Left ventricle myocardium inferior (tissue), 1 donor: ENCODE measurements around the gene HOXC13. TPM values are rescaled to one million over a fixed set of nuclear protein-coding genes. Genes with fewer than 3 reads are reported as not detected.

ENCODE experiments used
- DNase-seq: peaks from one replicate; pipeline ENCODE4 v3.0.0-alpha.2; 2020
- H3K27ac ChIP-seq: fragments of 200-600 bp; replicated peaks from 2 replicates; pipeline ENCODE4 v1.8.0; 2021
- H3K27me3 ChIP-seq: fragments of 200-600 bp; 2 replicates; pipeline ENCODE4 v1.8.0; 2021; ENCODE audit warnings: low read depth
- H3K36me3 ChIP-seq: fragments of 200-600 bp; 2 replicates; pipeline ENCODE4 v1.8.0; 2021
- H3K4me1 ChIP-seq: fragments of 200-600 bp; 2 replicates; pipeline ENCODE4 v1.8.0; 2021
- H3K4me3 ChIP-seq: fragments of 200-600 bp; 2 replicates; pipeline ENCODE4 v1.8.0; 2021; ENCODE audit warnings: mild to moderate bottlenecking, moderate library complexity
- H3K9me3 ChIP-seq: fragments of 200-600 bp; replicated peaks from 2 replicates; pipeline ENCODE4 v1.8.0; 2021
- CTCF ChIP-seq: fragments of 200-600 bp; IDR thresholded peaks from 2 replicates; pipeline ENCODE4 v1.8.0; 2021; ENCODE audit warnings: antibody characterized with exemption, mild to moderate bottlenecking, borderline replicate concordance
- intact Hi-C: fragments of 100-400 bp; cut with micrococcal nuclease; formaldehyde crosslinking; loops from one replicate; pipeline ENCODE4 v1.11.0; 2022
- total RNA-seq: library from RNA; stranded (reverse); fragmentation: NEBNext Ultra II Directional; extraction: Animal tissue kit (Norgen Biotek cat#: 25700); gene quantifications from one replicate; pipeline ENCODE4 v1.2.1, GENCODE V29; 2021
- donor health status: DM: no; HTN: yes; CAD: no; lungs with severe emphysema.

HOXC13 gene
- total RNA-seq, 1 donor from 2014 or later: not detected

- Histone ChIP-seq H3K4me3 (no peak overlapping the region), H3K27ac (no peak overlapping the region), H3K27me3 (peaks cover 100% of the 10 kb centered on the region), H3K9me3 (no peaks in the 10 kb centered on the region), H3K4me1 (peaks cover 20% of the 10 kb centered on the region), H3K36me3 (no peaks in the 10 kb centered on the region)
- no peak for TF ChIP-seq CTCF
- no peak for DNase-seq
- intact Hi-C loops: no loop called here
Observed at GRCh38 chr12:53937099-53937498, 1.5 kb upstream of the HOXC13 start.

GRCh38 chr12:53937596-53938325 is 870 bp upstream of the HOXC13 start:
- no peaks in the 10 kb centered on the region for H3K36me3 ChIP-seq
- H3K27ac ChIP-seq: no peak overlapping the region
- peaks cover 20% of the 10 kb centered on the region for H3K4me1 ChIP-seq
- no peak overlapping the region for H3K4me3 ChIP-seq
- TF ChIP-seq CTCF: no peak
- intact Hi-C loops: no loop called here
- H3K9me3 ChIP-seq: no peaks in the 10 kb centered on the region
- no peak for DNase-seq
- peaks cover 100% of the 10 kb centered on the region for H3K27me3 ChIP-seq

GRCh38 chr12:53939141-53940108 is 794 bp downstream of the HOXC13 start:
- DNase-seq: no peak
- Histone ChIP-seq H3K27me3 (peaks cover 100% of the 10 kb centered on the region), H3K36me3 (no peaks in the 10 kb centered on the region), H3K9me3 (no peaks in the 10 kb centered on the region), H3K4me3 (no peak overlapping the region), H3K27ac (no peak overlapping the region), H3K4me1 (peaks cover 20% of the 10 kb centered on the region)
- TF ChIP-seq CTCF: no peak
- intact Hi-C loops: no loop called here

- H3K27me3 ChIP-seq: peaks cover 100% of the 10 kb centered on the region
- no peaks in the 10 kb centered on the region for H3K9me3 ChIP-seq
- H3K4me1 ChIP-seq: peaks cover 14% of the 10 kb centered on the region
- intact Hi-C loops: no loop called here
- TF ChIP-seq CTCF: no peak
- no peaks in the 10 kb centered on the region for H3K36me3 ChIP-seq
- no peak overlapping the region for H3K4me3 ChIP-seq
- H3K27ac ChIP-seq: no peak overlapping the region
- no peak for DNase-seq
Observed at GRCh38 chr12:53940443-53941014, 1.9 kb downstream of the HOXC13 start.

DNA sequence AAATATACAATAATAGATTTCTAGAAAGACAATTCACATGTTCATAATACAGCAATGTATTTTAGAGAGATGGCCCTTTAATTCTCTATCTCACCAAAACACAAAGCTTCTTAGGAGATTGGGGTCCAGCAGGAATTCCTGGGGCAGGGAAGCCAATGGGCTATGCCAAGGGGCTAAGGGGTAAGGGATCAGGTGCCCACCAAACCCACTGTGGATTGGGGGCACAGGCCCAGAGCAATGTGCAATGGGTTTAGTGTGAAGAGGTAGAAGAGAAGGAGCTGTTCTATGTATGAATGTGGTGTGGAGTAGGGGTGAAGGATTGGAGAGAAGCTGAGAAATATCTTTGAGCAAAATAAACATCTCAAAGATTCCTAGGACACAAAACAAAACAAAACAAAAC is 2.6 kb downstream of the HOXC13 start:
- Histone ChIP-seq H3K27ac (no peak overlapping the region), H3K36me3 (no peaks in the 10 kb centered on the region), H3K27me3 (peaks cover 100% of the 10 kb centered on the region), H3K4me3 (no peak overlapping the region), H3K9me3 (no peaks in the 10 kb centered on the region), H3K4me1 (peaks cover 10% of the 10 kb centered on the region)
- DNase-seq: no peak
- no peak for TF ChIP-seq CTCF
- intact Hi-C loops: no loop called here
